GM12892 (cell line): ENCODE results near the gene REV1.

Experiments used
- POLR2A ChIP-seq: IDR thresholded peaks from 2 replicates; pipeline ENCODE4 v1.6.1; 2011; ENCODE audit warnings: low read depth, low read length, control low read depth
- POLR2AphosphoS5 ChIP-seq: IDR thresholded peaks from 2 replicates; pipeline ENCODE4 v1.6.1; 2011; ENCODE audit warnings: low read depth, low read length, control low read depth

DNA sequence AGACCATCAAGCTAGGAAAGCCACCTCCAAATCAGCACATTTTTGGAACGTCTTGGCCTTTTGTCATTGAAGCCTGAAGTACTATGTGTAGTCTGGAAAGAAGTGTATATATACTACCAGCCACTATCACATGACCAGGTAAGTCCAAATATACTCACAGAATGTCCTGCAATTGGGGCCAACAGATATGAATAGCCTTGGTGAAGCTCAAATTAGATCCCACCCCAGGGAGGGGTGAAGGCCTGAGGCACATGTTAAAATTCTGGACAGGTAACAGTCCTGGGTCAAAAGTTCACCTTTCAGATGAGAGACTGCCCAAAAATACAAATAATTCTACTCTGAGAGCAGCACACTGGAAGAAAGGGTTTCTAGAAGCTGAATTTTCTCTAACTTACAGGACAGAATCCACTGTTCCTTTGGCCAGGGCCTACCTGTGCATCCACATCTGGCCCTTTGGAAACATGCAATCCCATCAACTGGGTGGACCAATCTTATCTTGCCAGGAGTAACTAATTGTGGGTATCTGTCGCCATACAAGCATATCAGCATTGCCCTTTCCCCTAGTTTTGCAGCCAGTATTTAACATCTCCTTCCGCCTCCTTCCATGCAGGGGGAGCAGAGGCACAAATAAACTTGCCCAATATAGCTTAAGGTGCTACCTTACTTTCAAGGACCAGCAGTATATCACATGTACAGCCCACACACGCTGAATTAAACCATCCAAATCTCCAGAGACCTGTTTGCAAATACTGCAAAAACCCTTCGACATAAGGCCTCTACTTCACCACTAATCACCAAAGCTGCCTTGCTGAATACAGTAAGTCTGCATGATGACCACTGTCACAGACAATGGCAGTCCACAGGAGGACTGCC lies 84.8 kb downstream of the REV1 start:
- no peak for TF ChIP-seq POLR2AphosphoS5
- TF ChIP-seq POLR2A, result 0 out of 2 replicates have a peak, but pooled peaks have one; percentile 22
